B cell (primary cell): ENCODE results near the gene HSD17B14. TPM values are rescaled to one million over a fixed set of nuclear protein-coding genes. Genes with fewer than 3 reads are reported as not detected.

Source experiments
- ATAC-seq: fragments of 200-7000 bp; cut with Tn5 transposase; one replicate; pipeline ENCODE4 v1.10.0; 2021; ENCODE audit warnings: low read depth, mild to moderate bottlenecking, moderate number of reproducible peaks, moderate library complexity
- CTCF ChIA-PET: fragments of 350-600 bp; sonication (Branson Sonifier 250); formaldehyde crosslinking; loops from one replicate; lab custom pipeline; 2021; ENCODE audit warnings: antibody characterized with exemption, inconsistent platforms; lab: Charles Lee
- POLR2A ChIA-PET: fragments of 350-600 bp; sonication (Branson Sonifier 250); formaldehyde crosslinking; loops from one replicate; lab custom pipeline; 2021; ENCODE audit warnings: antibody characterized with exemption; lab: Charles Lee
- DNase-seq: peaks from one replicate; pipeline ENCODE4 v3.0.0; 2013
- H2AFZ ChIP-seq: 2 replicates; pipeline ENCODE4 v1.6.1; 2012; ENCODE audit warnings: mild to moderate bottlenecking, low read depth, low read length; ENCODE audit not compliant: insufficient read depth, poor library complexity, severe bottlenecking
- H3K27ac ChIP-seq, 2 donors: 1 replicate in 1 of 2; 2 replicates in 1 of 2; pipeline ENCODE4 v1.5.1; 2012 to 2013; ENCODE audit warnings: low read length in 2 of 2, mild to moderate bottlenecking in 2 of 2, moderate library complexity in 1 of 2
- H3K27me3 ChIP-seq, 4 experiments: fragments of 200-600 bp in 1 of 4; sonication (generic) in 1 of 4; replicated peaks in 1 of 4; 1 replicate in 2 of 4; 2 replicates in 2 of 4; pipeline versions ENCODE4 v1.6.1 to v1.7.0; 2013 to 2016; ENCODE audit warnings: low read length in 3 of 4, mild to moderate bottlenecking in 2 of 4, mixed read lengths in 1 of 4, moderate library complexity in 1 of 4; ENCODE audit not compliant: insufficient read depth in 4 of 4, control insufficient read depth in 3 of 4; ENCODE audit errors: control extremely low read depth in 1 of 4
- H3K36me3 ChIP-seq, 2 experiments: replicated peaks in 1 of 2; 1 replicate in 1 of 2; 2 replicates in 1 of 2; pipeline versions ENCODE4 v1.6.1 to v1.7.1; 2013; ENCODE audit warnings: low read length in 1 of 2; ENCODE audit not compliant: insufficient read depth in 2 of 2, control insufficient read depth in 1 of 2; ENCODE audit errors: control extremely low read depth in 1 of 2, extremely low read depth in 1 of 2
- H3K4me1 ChIP-seq, 2 donors: fragments of 200-600 bp in 1 of 2; sonication (generic) in 1 of 2; 1 replicate in 1 of 2; 2 replicates in 1 of 2; pipeline versions ENCODE4 v1.5.1 to v1.6.1; 2013 to 2017; ENCODE audit warnings: low read length in 2 of 2; ENCODE audit not compliant: control insufficient read depth in 2 of 2, insufficient read depth in 2 of 2
- H3K4me2 ChIP-seq: replicated peaks from 2 replicates; pipeline ENCODE3; 2012; ENCODE audit warnings: mild to moderate bottlenecking, low read depth, low read length; ENCODE audit not compliant: poor library complexity, severe bottlenecking
- H3K4me3 ChIP-seq, 5 experiments: fragments of 200-600 bp in 1 of 5; sonication (generic) in 1 of 5; 1 replicate in 3 of 5; 2 replicates in 2 of 5; pipeline versions ENCODE4 v1.5.1 to v1.7.0; 2011 to 2016; ENCODE audit warnings: low read length in 4 of 5, mild to moderate bottlenecking in 4 of 5, low read depth in 2 of 5, control low read depth in 1 of 5, moderate library complexity in 1 of 5; ENCODE audit not compliant: insufficient read depth in 1 of 5; ENCODE audit errors: control extremely low read depth in 1 of 5, extremely low read depth in 1 of 5
- H3K79me2 ChIP-seq: fragments of 200-600 bp; sonication (generic); one replicate; pipeline ENCODE4 v1.6.0; 2016; ENCODE audit warnings: low read length; ENCODE audit not compliant: control insufficient read depth, insufficient read depth
- H3K9ac ChIP-seq: fragments of 200-600 bp; sonication (generic); 2 replicates; pipeline ENCODE4 v1.6.1; 2017; ENCODE audit warnings: mild to moderate bottlenecking, low read length, moderate library complexity
- H3K9me3 ChIP-seq, 3 donors: one replicate each; pipeline versions ENCODE4 v1.6.1 to v1.7.1; 2013; ENCODE audit warnings: low read length in 2 of 3; ENCODE audit not compliant: control insufficient read depth in 2 of 3, insufficient read depth in 1 of 3; ENCODE audit errors: control extremely low read depth in 1 of 3
- H4K20me1 ChIP-seq: 2 replicates; pipeline ENCODE4 v1.6.0; 2012; ENCODE audit warnings: mild to moderate bottlenecking, low read length; ENCODE audit not compliant: insufficient read depth, control insufficient read depth, poor library complexity, severe bottlenecking
- H3K27ac Mint-ChIP-seq: one replicate; pipeline ENCODE4 v1.8.0; 2021; ENCODE audit warnings: mixed read lengths
- H3K27me3 Mint-ChIP-seq: one replicate; pipeline ENCODE4 v1.8.0; 2021; ENCODE audit warnings: mixed read lengths
- H3K4me1 Mint-ChIP-seq: one replicate; pipeline ENCODE4 v1.8.0; 2021; ENCODE audit warnings: mixed read lengths
- H3K4me3 Mint-ChIP-seq: one replicate; pipeline ENCODE4 v1.8.0; 2021; ENCODE audit warnings: mixed read lengths
- H3K9me3 Mint-ChIP-seq: one replicate; pipeline ENCODE4 v1.8.0; 2022; ENCODE audit warnings: mixed read lengths; ENCODE audit not compliant: insufficient read depth
- CTCF ChIP-seq: fragments of 200-600 bp; IDR thresholded peaks from one replicate; pipeline ENCODE4 v1.8.0; 2022; ENCODE audit warnings: antibody characterized with exemption, mild to moderate bottlenecking
- EZH2 ChIP-seq: IDR thresholded peaks from 2 replicates; pipeline ENCODE4 v1.6.1; 2012; ENCODE audit warnings: borderline replicate concordance, low read depth, mild to moderate bottlenecking, moderate library complexity, low read length; ENCODE audit not compliant: insufficient read depth, poor library complexity, severe bottlenecking
- WGBS: methylation state at CpG from one replicate; pipeline ENCODE4 v1.1.5; 2013; ENCODE audit warnings: missing lambda C conversion rate; ENCODE audit not compliant: insufficient coverage; 5-methylcytosine and 5-hydroxymethylcytosine counted together
- intact Hi-C: fragments of 100-400 bp; cut with micrococcal nuclease; formaldehyde crosslinking; loops from one replicate; pipeline ENCODE4 v1.10.0; 2022
- polyA plus RNA-seq: library from polyadenylated mRNA; depleted of rRNA; stranded (reverse); fragments of >200 nt; gene quantifications from 2 replicates; pipeline ENCODE4 v1.2.3, GENCODE V29; 2012
- total RNA-seq, 2 donors: library from RNA; stranded (reverse); fragments of 120-200 nt in 1 of 2; gene quantifications; 1 replicate in 1 of 2; 2 replicates in 1 of 2; pipeline versions ENCODE4 v1.2.3 to v1.2.4, GENCODE V29; 2013 to 2022

HSD17B14 gene
- total and polyA plus RNA-seq, 2 donors (not counting 1 experiment from before 2014, with no cell fraction given): 2.5 to 2.9 TPM

GRCh38 chr19:48784527-48784926 lies 51.8 kb downstream of the HSD17B14 start:
- Histone ChIP-seq H3K4me2 (no peak overlapping the region), H3K36me3 (no peaks in the 10 kb centered on the region), H3K9me3 (no peaks in the 10 kb centered on the region), H3K27ac (no peak overlapping the region), H3K79me2 (no peaks in the 10 kb centered on the region), H3K27me3 (no peaks in the 10 kb centered on the region), H2AFZ (no peak overlapping the region), H3K9ac (no peak overlapping the region), H3K4me3 (no peak overlapping the region), H4K20me1 (no peaks in the 10 kb centered on the region), H3K4me1 (peaks cover 3 to 15% of the 10 kb centered on the region in 2 donors)
- 20% methylated on average over 1 of the region's 5 CpGs for WGBS
- intact Hi-C loops: loop anchor here (10.0 kb wide), 1 partner anchor 300 kb away; the partner anchor contains the start of gene SNRNP70
- no peaks in the 10 kb centered on the region for H3K27me3 Mint-ChIP-seq
- no peak overlapping the region for H3K27ac Mint-ChIP-seq
- peaks cover 19% of the 10 kb centered on the region for H3K4me1 Mint-ChIP-seq
- ChIA-PET CTCF (interaction anchor here (0.7 to 4.1 kb wide), 6 partner anchors 11 to 364 kb away, joined by 4 to 43 read pairs (median 5); no protein-coding TSS in a partner anchor), POLR2A (interaction anchor here (0.6 kb wide), 1 partner anchor 209 kb away, joined by 3 read pairs; the partner anchor contains the start of gene GYS1)
- ATAC-seq (no peak), DNase-seq (no peak)
- no peaks in the 10 kb centered on the region for H3K9me3 Mint-ChIP-seq
- no peak overlapping the region for H3K4me3 Mint-ChIP-seq
- TF ChIP-seq CTCF (no peak), EZH2 (no peak)

GRCh38 chr19:48780631-48781391 lies 55.5 kb downstream of the HSD17B14 start:
- H3K4me1 ChIP-seq: peaks cover 3 to 15% of the 10 kb centered on the region in 2 donors
- peaks cover 0 to 3% (median 0%) of the 10 kb centered on the region in 3 donors for H3K9me3 ChIP-seq
- no peaks in the 10 kb centered on the region for H3K27me3 Mint-ChIP-seq
- no peak overlapping the region for H3K9ac ChIP-seq
- H3K27me3 ChIP-seq: no peaks in the 10 kb centered on the region
- no peak overlapping the region for H3K4me3 ChIP-seq
- H3K27ac ChIP-seq: no peak overlapping the region
- ChIA-PET POLR2A (interaction anchor here (0.6 kb wide), 1 partner anchor 9 kb away, joined by 7 read pairs; no protein-coding TSS in a partner anchor), CTCF (interaction anchor here (1.1 to 1.5 kb wide), 3 partner anchors 7 to 62 kb away, joined by 3 to 4 read pairs (median 3); no protein-coding TSS in a partner anchor)
- H4K20me1 ChIP-seq: no peaks in the 10 kb centered on the region
- DNase-seq: no peak
- TF ChIP-seq CTCF (no peak), EZH2 (no peak)
- H3K27ac Mint-ChIP-seq: peak overlapping the region; percentile 5
- H3K36me3 ChIP-seq: no peaks in the 10 kb centered on the region
- H3K79me2 ChIP-seq: no peaks in the 10 kb centered on the region
- WGBS: 77% methylated on average over 5 of the region's 14 CpGs
- no peak overlapping the region for H2AFZ ChIP-seq
- H3K9me3 Mint-ChIP-seq: no peaks in the 10 kb centered on the region
- H3K4me3 Mint-ChIP-seq: no peak overlapping the region
- no peak for ATAC-seq
- no peak overlapping the region for H3K4me2 ChIP-seq
- H3K4me1 Mint-ChIP-seq: peaks cover 19% of the 10 kb centered on the region
- intact Hi-C loops: loop anchor here (10.0 kb wide), 1 partner anchor 304 kb away; the partner anchor contains the start of gene SNRNP70
